Ectodermal cell (in vitro differentiated cells): ENCODE measurements around the gene RUNX1.

Experiments
- H3K27ac ChIP-seq: 2 replicates; pipeline ENCODE4 v1.7.0; 2013; ENCODE audit warnings: mild to moderate bottlenecking, low read depth, low read length; ENCODE audit not compliant: insufficient read depth, poor library complexity, severe bottlenecking
- H3K27me3 ChIP-seq: 2 replicates; pipeline ENCODE4 v1.7.0; 2013; ENCODE audit warnings: mild to moderate bottlenecking, low read length; ENCODE audit not compliant: insufficient read depth, control insufficient read depth, poor library complexity, severe bottlenecking
- H3K36me3 ChIP-seq: one replicate; pipeline ENCODE4 v1.7.0; 2013; ENCODE audit warnings: low read length; ENCODE audit not compliant: control insufficient read depth, insufficient read depth
- H3K4me1 ChIP-seq: one replicate; pipeline ENCODE4 v1.7.0; 2013; ENCODE audit warnings: low read length; ENCODE audit not compliant: control insufficient read depth, insufficient read depth
- H3K4me3 ChIP-seq: 2 replicates; pipeline ENCODE4 v1.7.0; 2013; ENCODE audit warnings: low read depth, low read length, control low read depth; ENCODE audit not compliant: insufficient read depth
- H3K9me3 ChIP-seq: 2 replicates; pipeline ENCODE4 v1.7.0; 2013; ENCODE audit warnings: mild to moderate bottlenecking, low read length, moderate library complexity; ENCODE audit not compliant: control insufficient read depth
- WGBS, 2 experiments: methylation state at CpG; one replicate each; pipeline ENCODE4 v1.1.7; 2013; ENCODE audit warnings: missing lambda C conversion rate in 2 of 2; 5-methylcytosine and 5-hydroxymethylcytosine counted together

Gene RUNX1

GRCh38 chr21:35020436-35020835, 28.7 kb downstream of the RUNX1 start:
- Histone ChIP-seq H3K4me1 (no peaks in the 10 kb centered on the region), H3K36me3 (no peaks in the 10 kb centered on the region), H3K27ac (no peak overlapping the region), H3K9me3 (no peaks in the 10 kb centered on the region), H3K4me3 (no peak overlapping the region), H3K27me3 (peaks cover 3% of the 10 kb centered on the region)
- WGBS, 2 experiments, result 94 to 97% methylated on average over 3 to 4 of the region's 4 CpGs

- H3K4me1 ChIP-seq, result no peaks in the 10 kb centered on the region
- no peaks in the 10 kb centered on the region for H3K27me3 ChIP-seq
- no peaks in the 10 kb centered on the region for H3K36me3 ChIP-seq
- H3K27ac ChIP-seq, result no peak overlapping the region
- no peaks in the 10 kb centered on the region for H3K9me3 ChIP-seq
- 87 to 96% methylated on average over 9 of the region's 9 CpGs for WGBS, 2 experiments
- H3K4me3 ChIP-seq, result no peak overlapping the region
These were observed 29.5 kb downstream of the RUNX1 start for GRCh38 chr21:35019631-35020032.

- H3K27me3 ChIP-seq, result no peaks in the 10 kb centered on the region
- H3K4me1 ChIP-seq, result no peaks in the 10 kb centered on the region
- H3K9me3 ChIP-seq, result no peaks in the 10 kb centered on the region
- no peaks in the 10 kb centered on the region for H3K36me3 ChIP-seq
- H3K4me3 ChIP-seq, result no peak overlapping the region
- 79 to 85% methylated on average over 5 to 6 of the region's 6 CpGs for WGBS, 2 experiments
- no peak overlapping the region for H3K27ac ChIP-seq
These were observed 31.8 kb downstream of the RUNX1 start for GRCh38 chr21:35017256-35017655.

- 90 to 100% methylated on average over 1 of the region's 1 CpG for WGBS, 2 experiments
- H3K27ac ChIP-seq, result no peak overlapping the region
- H3K4me3 ChIP-seq, result no peak overlapping the region
- no peaks in the 10 kb centered on the region for H3K27me3 ChIP-seq
- H3K9me3 ChIP-seq, result no peaks in the 10 kb centered on the region
- H3K36me3 ChIP-seq, result no peaks in the 10 kb centered on the region
- H3K4me1 ChIP-seq, result no peaks in the 10 kb centered on the region
These were observed 32.4 kb downstream of the RUNX1 start for GRCh38 chr21:35016517-35017188.

GRCh38 chr21:35016071-35016470, 33.0 kb downstream of the RUNX1 start:
- no peaks in the 10 kb centered on the region for H3K4me1 ChIP-seq
- no peaks in the 10 kb centered on the region for H3K36me3 ChIP-seq
- H3K27me3 ChIP-seq, result no peaks in the 10 kb centered on the region
- no peaks in the 10 kb centered on the region for H3K9me3 ChIP-seq
- 95% methylated on average over 4 of the region's 4 CpGs for WGBS, 2 experiments
- H3K27ac ChIP-seq, result no peak overlapping the region
- no peak overlapping the region for H3K4me3 ChIP-seq

- no peaks in the 10 kb centered on the region for H3K36me3 ChIP-seq
- H3K9me3 ChIP-seq, result no peaks in the 10 kb centered on the region
- no peak overlapping the region for H3K27ac ChIP-seq
- H3K4me3 ChIP-seq, result no peak overlapping the region
- H3K27me3 ChIP-seq, result no peaks in the 10 kb centered on the region
- no peaks in the 10 kb centered on the region for H3K4me1 ChIP-seq
- 90 to 94% methylated on average over 5 of the region's 5 CpGs for WGBS, 2 experiments
These were observed 33.6 kb downstream of the RUNX1 start for GRCh38 chr21:35015435-35016024.

- 92 to 93% methylated on average over 11 of the region's 11 CpGs for WGBS, 2 experiments
- Histone ChIP-seq H3K4me3 (no peak overlapping the region), H3K9me3 (no peaks in the 10 kb centered on the region), H3K27me3 (no peaks in the 10 kb centered on the region), H3K4me1 (no peaks in the 10 kb centered on the region), H3K36me3 (no peaks in the 10 kb centered on the region), H3K27ac (no peak overlapping the region)
These were observed 34.6 kb downstream of the RUNX1 start for GRCh38 chr21:35014302-35015041.

- Histone ChIP-seq H3K36me3 (no peaks in the 10 kb centered on the region), H3K27me3 (no peaks in the 10 kb centered on the region), H3K4me1 (no peaks in the 10 kb centered on the region), H3K9me3 (no peaks in the 10 kb centered on the region), H3K27ac (no peak overlapping the region), H3K4me3 (no peak overlapping the region)
- WGBS, 2 experiments, result 63 to 79% methylated on average over 1 to 3 of the region's 3 CpGs
These were observed 37.4 kb downstream of the RUNX1 start for GRCh38 chr21:35011681-35012080.

- no peak overlapping the region for H3K4me3 ChIP-seq
- 83 to 86% methylated on average over 4 to 5 of the region's 5 CpGs for WGBS, 2 experiments
- no peaks in the 10 kb centered on the region for H3K9me3 ChIP-seq
- no peak overlapping the region for H3K27ac ChIP-seq
- H3K4me1 ChIP-seq, result no peaks in the 10 kb centered on the region
- no peaks in the 10 kb centered on the region for H3K36me3 ChIP-seq
- no peaks in the 10 kb centered on the region for H3K27me3 ChIP-seq
These were observed 38.7 kb downstream of the RUNX1 start for GRCh38 chr21:35010447-35010846.

GRCh38 chr21:35007348-35007747, 41.8 kb downstream of the RUNX1 start:
- Histone ChIP-seq H3K27ac (no peak overlapping the region), H3K4me3 (no peak overlapping the region)
- WGBS, 2 experiments, result 91 to 92% methylated on average over 4 of the region's 4 CpGs

More at GRCh38 chr21:35007348-35007747, 41.8 kb downstream of the RUNX1 start:
- no peaks in the 10 kb centered on the region for H3K27me3 ChIP-seq
- H3K4me1 ChIP-seq, result no peaks in the 10 kb centered on the region
- no peaks in the 10 kb centered on the region for H3K36me3 ChIP-seq
- no peaks in the 10 kb centered on the region for H3K9me3 ChIP-seq
